ENCODE measurements around the gene MAP7D2. TPM values are rescaled to one million over a fixed set of nuclear protein-coding genes. Genes with fewer than 3 reads are reported as not detected.

MAP7D2 gene
- polyA plus RNA-seq, 10 donors: 0.39 to 1.7 (median 0.60) TPM

GRCh38 chrX:19972984-19973383, 143.7 kb downstream of the MAP7D2 start:
- DNase-seq: no peak

- DNase-seq: no peak
Measured at GRCh38 chrX:19968276-19968675, 148.4 kb downstream of the MAP7D2 start.

- no peak for DNase-seq
Measured at GRCh38 chrX:19966056-19966455, 150.7 kb downstream of the MAP7D2 start.

GRCh38 chrX:19964017-19964710, 152.5 kb downstream of the MAP7D2 start:
- DNase-seq: no peak

GRCh38 chrX:19960913-19961312, 155.8 kb downstream of the MAP7D2 start:
- no peak for DNase-seq

- no peak for DNase-seq
Measured at GRCh38 chrX:19958552-19959486, 157.9 kb downstream of the MAP7D2 start.

GRCh38 chrX:19956923-19957322, 159.8 kb downstream of the MAP7D2 start:
- DNase-seq: peak in 2 of 3 donors; percentile 16 to 28

Other genes starting within 250 kb of the MAP7D2 start
- gene SH3KBP1, start 229.3 kb downstream of the MAP7D2 start, polyA plus RNA-seq (ENCODE audit: insufficient read length in 10 of 10): 10 to 100 TPM; 17.3 to 30.6 (median 19.9) TPM
- gene BCLAF3, start 125.8 kb downstream of the MAP7D2 start, polyA plus RNA-seq (ENCODE audit: insufficient read length in 10 of 10): 10 to 100 TPM in 4 of 10 donors, 1 to 10 TPM in 6; 4.2 to 12.9 (median 6.6) TPM
- gene EIF1AX, start 24.9 kb upstream of the MAP7D2 start, polyA plus RNA-seq (ENCODE audit: insufficient read length in 10 of 10): 100 to 1,000 TPM in 2 of 10 donors, 10 to 100 TPM in 8; 59.7 to 107 (median 81.5) TPM
- 10 to 100 TPM; 27.5 to 62.5 (median 37.8) TPM for gene RPS6KA3, start 150.0 kb upstream of the MAP7D2 start, polyA plus RNA-seq (ENCODE audit: insufficient read length in 10 of 10)

Data from muscle of back (tissue), 11 donors.